GM21367 (cell line): ENCODE data around the gene CACNA1E.

Experiments used
- ATAC-seq: cut with Tn5 transposase; IDR thresholded peaks from one replicate; pipeline ENCODE4 v1.9.1; 2021; ENCODE audit not compliant: unreplicated experiment

CACNA1E gene

DNA sequence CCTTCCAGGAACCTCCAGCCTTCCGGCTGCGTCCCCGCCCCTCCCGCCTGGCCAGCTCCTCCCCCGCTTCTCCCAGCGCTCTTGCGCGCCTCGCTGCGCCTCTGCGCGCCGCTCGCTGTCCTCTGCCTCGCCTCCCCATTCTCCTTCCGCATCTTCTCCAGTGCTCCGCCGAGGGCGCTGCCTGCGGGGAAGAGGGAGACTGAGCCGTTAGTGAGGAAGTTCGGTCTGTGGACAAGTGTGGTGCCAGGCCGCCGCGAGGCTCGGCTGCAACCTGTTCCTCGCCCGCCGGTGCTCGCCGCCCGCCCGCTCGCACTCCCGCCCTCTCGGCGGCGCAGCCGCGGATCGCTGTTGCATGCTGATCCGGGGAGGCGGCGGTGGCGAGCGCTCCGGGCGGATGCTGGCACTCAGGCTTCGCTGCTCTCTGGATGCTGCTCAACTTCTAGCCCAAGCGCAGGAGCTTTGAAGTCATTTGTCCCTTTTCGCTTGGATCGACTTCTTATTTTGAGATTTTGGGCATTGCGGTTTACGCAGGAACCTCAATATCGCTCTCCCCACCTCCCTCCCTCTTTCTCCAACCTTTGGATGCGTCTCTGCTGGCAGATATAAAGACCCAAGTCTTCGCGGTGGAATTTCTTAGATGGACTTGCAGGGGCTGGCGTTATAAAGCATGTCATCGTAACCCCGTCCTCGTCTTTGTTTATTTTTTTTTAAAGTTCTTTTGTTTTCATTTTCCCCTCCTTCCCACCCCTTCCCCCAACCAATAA, 614 bp upstream of the CACNA1E start:
- no peak for ATAC-seq

DNA sequence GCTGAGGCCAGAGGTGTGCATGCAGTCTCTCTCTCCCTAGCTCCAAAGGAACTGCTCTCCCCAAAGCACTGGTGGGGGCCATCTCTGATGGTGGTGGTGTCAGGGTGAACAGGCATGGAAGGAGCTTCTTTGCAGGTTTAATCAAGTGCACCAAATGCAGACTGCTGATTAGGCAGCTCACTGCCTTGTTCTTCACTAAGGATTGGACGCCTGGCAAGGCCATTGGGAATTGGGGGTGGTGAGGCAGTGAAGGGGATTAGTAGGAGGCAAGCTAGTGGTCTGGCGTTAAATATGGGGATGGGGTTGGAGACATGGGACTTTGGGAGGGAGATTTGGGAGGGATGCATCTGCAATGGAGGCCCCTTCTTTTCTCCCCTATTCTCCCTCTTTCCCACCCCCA, 1.5 kb downstream of the CACNA1E start:
- ATAC-seq, result no peak

DNA sequence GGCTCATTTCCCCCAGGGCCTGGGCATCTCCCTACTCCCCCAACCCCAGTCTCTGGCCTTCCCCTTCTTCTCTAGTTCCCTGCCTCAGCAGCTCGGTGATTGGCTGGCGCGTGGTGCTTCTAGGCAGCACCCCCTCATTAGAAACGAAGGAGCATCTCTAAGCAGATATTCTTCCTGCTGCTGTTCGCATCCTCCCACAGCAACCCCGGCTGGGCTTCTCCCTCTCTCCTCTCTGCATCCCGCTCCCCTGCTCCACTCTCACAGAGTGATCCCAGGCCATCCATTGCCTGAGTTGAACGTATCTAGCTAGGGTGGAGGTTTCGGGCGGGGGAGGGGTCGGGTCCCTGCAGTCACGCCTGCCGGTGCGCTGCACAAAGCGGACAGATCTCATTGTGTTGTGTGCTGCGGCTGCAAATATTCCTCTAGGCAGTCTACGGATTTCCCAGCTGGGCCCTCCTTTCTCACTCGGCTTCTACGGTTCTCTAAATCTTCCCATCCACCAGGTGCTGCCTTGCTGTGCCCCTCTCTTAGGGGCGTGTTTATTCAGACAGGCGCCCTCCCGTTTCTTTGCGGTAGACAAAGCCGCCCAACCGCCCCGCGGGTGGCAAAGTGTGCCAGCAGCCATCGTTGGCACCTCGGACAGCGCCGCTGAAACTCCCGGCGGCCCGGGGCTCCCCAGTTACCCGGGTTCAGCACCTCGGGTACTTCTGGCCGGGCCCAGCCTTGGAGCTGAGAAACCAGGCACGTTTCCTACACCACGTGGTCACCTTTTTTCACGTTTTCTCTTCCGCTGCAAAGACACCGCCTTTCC, 2.2 kb downstream of the CACNA1E start:
- ATAC-seq, result peak; percentile 50

DNA sequence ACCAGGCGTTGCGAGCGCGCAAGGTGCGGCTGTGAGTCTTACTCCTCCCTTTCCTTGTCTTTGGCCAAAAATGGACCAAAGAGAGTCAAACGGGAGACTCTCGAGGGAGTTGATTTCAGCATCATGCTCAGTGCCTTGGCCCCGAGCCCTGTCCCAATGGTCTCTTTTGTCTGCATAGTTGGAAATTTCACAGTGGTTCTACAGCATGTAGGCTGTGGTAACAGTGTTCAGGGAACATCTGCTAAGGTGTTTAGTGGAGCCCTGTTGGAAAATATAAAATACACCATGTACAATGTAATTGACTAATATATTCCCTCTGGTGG, 2.7 kb downstream of the CACNA1E start:
- ATAC-seq, result no peak

DNA sequence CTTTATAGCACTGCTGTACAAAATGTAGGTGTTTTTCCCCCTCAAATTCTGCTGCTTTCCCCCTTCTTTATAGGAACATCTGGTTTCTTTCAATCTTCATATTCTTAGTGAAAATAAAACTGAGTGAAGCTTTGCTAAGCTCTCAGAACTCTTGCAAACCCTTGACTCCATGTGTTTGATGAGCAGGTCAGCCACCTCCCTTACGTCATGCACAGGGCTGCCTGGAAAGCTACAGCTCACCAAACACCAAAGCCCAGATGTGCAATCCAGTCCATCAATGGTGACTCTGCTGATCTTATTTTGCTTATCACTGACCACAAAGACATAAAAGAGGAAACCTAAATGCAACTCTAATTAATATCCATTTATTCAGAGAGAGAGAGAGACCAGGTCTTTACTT, 5.5 kb downstream of the CACNA1E start:
- no peak for ATAC-seq

DNA sequence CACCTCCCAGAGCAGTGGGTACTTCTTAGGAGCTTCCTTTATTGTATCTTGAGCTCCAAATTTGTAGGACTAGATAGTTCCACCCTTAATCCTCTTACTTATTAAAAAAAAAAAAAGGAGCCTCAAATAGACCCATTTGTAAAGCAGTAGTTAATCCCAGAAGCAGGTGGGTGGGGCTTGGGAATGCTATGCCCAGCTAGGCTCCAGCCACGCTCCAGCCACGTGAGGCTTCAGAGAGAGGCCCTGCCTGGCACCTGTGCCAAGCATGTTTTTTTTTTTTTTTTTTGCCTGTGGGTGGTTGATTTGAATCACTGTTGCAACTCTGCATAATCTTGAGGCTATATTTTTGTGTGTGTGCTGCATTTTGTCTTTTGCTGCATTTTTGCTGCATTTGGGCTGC, 7.0 kb downstream of the CACNA1E start:
- ATAC-seq, result no peak

DNA sequence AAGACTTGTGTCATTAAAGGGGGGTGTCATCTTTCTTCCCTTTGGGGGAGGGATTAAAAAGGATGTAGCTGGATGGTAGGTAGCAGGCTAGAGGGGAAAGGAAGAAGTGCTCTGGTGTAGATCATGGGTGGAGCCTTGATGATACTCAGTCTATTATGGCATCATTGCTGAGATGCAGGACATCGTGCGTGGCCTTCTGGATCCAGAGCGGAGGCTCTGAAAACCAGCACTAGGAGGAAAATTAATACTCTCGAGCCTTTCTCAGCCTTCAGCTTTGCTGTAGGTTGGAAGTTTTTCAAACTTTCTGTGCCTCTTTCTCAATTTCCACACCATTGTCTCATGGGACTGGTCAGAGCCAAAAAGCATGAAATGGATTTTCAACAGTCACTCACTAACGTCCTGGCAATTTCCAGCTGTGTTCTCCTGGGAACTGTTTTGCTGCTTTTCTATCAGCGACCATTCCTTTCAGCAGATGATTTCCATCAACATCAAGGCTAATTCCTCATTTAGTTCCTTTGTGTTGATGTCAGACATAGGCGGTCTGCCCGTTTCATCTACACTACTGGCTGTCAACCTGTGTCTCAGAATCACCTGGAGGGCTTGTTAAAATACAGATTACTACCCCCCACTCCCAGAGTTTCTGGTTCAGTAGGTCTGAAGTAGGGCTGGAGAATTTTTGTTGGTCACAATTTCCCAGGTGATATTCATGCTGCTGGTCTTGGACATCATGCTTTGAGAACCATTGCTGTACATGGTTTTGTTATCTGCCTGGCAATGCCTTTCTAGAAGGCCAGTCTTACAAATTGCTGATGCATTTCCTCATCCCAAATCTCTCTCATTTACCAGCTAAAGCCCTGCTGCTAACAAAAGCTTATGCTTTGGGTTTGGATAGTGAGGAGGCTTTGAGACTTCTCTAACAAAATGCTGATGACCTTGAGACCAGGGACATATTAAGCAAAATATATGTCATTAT, 7.7 kb downstream of the CACNA1E start:
- ATAC-seq, result no peak

DNA sequence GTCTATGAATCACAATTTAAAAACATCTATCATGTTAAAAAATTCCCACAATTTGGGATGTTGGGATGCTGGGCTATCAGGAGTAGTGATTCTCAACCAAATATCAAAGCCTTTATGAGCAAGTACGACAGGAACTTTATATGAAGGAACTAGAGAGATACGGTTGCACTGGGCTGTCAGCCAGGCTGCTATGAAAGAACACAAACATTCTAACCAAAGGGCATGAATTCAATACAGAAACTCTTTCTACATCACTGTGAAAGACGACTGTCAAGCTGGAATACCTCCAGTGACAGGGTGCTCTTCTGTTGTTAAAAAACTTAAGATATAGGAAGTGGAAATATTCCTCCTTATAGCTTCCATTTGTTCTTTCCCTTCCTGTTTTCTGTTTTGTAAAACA, 9.8 kb downstream of the CACNA1E start:
- ATAC-seq, result no peak

DNA sequence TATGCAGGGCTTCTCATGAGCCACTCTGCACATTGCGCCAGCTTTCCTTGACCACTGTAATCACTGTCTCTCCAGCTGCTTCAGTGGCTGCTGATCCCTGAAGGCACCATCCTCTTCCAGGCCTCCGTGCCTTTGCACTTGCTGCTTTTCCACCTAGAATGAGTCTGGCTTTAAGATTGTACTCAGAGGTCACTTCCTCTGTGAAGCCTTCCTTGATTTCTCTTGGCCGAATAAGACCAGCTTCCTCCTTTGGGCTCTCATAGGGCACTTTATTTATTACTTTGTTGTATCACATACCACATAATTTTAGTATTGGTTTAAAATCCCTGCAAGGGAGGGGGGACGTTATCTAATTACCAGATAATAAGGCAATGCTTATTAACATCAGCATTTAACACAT, 10.6 kb downstream of the CACNA1E start:
- no peak for ATAC-seq

DNA sequence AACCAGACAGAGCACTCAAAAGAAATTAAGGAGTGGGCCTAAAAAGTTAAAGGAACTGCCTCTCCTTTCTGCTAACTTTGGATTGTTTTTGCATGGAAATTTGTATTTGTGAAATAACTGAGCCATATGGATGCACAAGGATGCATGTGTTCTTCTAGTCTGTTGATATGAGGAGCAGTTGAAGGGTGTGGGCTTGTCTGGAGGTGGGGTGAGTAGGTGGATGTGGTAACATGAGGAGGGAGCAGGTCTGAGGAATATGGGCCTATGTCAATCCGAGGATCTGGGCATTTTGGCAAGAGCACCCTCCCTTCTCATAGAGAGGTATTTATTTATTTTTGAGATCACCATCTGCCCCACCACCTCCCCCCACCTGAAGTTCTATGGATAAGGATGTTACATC, 13.4 kb downstream of the CACNA1E start:
- ATAC-seq, result no peak

DNA sequence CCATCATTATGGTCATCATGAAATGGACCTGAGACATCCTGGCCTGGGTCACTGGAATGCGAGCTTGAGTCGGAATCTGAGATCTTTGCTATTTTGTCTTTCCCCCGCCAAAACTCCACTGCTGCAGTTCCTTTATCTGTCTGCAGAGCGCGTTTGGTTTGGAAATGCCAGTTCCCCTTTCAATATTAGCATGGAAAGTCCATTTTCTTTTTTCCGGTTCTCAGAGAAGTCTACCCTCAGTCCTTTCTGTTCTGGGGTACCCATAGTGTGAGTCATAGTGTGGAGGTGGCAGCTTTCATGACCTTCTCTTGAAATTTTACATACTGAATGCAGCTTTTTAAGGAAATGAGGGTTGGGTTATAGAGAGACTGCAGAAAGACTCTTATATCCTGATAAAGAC, 14.6 kb downstream of the CACNA1E start:
- no peak for ATAC-seq

DNA sequence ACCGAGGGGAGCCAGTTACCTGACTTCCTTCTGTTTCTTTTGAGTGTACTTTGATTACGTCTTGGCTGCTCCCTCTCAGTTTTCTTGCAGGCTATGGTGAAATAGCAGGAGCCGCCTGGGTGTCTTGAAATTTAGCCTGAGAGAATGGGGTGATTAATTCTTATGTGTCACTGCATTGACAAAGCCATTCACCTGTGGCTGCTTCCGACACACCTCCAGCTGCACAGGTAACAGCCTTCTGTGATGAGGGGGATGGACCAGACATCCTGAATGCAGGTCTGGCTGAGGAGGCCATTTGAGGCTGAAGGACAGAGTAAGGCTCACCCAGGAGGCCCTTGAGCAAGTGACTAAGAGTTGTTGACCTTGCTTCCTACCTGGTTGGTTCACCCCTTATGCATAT, 16.5 kb downstream of the CACNA1E start:
- ATAC-seq, result no peak

DNA sequence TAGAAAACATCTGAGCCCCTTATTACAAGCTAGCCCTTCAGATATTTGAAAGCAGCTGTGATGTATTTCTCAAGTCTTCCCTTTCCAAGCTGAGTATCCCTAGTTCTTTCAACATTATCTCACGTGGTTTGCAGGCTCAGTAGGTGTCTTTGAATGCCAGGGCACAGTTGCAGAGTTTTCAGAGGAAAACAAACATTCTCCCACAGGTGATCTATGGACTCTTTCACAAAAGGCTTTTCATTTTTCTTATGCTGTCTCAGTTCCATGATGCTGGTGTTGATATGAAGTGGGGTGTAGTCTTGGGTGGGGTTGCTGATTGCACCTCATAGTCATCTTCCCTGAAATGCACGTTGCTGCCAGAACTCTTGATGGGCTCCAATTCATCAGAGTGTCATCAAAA, 17.3 kb downstream of the CACNA1E start:
- ATAC-seq, result no peak

DNA sequence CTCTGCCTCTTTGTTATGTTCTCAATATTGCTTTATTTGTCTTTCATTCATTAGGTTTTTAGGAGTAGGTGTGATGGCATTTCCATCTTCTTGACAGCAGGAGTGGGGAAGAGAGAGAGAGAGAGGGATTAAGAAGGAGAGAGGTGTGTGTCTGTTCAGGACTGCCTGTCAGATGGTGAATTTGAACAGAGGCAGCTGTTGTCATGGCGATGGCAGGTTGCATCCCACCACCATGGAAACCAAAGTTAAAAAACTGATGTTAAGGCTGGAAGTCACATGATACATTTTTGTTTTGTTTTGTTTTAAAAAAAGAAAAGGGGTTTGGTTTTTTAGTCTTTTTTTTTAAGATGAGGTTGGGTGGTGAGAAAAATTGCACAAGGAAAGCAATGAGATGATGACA, 18.3 kb downstream of the CACNA1E start:
- no peak for ATAC-seq

DNA sequence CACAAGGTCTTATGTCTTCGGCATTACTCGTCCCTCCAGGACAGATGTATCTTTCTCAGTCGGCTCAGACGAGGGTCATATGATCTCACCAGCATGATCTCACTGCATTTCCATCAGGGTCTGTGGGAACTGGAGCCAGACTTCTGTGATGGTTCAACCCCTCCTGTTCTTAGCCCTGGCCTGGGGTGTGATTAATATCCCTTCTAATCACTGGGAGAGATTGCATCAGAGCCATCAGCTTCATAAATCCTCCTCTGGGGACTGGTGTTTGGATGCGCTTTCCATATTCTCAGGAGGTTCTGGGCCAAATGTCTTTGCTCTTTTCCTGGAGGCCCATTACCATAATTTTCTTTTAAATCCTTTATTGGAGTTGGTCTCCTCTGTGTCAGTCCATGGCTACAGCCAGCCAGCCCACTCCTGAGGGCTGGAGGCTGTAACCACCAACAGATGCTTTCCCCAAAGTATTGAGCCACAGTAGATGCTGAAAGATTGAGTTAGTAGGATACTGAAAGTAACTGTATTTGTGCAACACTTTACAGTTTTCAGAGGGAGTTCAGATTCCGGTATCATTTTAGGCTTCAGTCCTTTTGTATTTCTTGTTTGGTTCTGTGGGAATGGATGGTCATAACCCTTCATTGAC, 20.0 kb downstream of the CACNA1E start:
- ATAC-seq, result no peak

DNA sequence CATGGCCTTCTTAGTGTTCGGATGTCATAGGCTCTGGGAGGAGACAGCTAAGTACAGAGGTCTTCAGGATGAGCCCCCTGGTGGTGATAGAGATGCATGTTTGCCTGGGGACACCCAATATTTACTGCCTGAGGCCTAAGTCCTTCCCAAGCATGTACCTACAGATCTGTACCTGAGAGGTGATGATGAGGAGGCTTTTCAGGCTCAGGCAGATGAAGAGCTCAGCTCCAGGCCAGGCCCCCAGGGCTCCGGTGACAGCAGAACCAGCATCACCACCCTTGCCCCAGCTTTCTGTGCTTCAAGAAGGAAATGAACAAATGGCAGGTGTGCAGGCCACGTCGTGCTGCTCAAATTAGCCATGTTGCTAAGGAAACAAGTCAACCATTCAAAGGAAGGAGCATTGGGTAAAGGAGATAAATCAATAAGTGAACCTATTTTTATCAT, 21.1 kb downstream of the CACNA1E start:
- peak; percentile 55 for ATAC-seq

DNA sequence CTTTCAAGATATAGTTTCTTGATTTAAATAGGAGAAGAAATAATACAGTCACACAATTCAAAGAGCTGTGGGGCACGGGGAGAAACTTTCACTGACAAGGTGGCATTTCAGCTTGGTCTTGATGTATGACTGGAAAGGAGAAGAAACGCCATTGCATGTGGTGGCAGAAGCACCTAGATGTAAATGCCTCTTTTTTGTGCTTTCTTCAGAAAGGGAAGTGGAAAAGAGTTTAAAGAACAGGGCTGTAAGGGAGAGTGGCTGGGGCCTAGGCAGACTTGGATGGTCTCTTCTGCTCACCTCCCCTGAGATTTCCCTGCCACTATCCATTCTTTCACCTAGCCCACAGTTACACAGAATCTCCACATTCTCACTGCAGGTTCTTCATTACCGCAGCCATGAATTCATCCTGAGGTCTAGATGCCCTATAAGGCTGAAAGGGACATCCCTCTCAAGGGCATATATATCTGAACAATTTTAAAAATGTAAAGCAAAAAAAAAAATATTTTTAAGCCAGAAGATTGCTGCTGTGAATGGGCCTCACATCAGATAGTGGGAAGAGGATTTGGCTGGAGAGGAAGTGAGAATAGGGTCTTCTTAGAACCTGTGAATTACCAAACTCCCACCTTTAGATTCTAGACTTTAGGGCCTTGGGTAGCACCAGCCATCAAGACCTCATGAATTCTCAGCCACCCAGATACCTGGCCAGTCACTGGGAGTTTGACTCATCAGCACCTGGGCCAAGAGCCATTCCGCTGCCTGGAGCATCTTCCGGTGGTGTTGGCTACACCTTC, 23.4 kb downstream of the CACNA1E start:
- ATAC-seq, result no peak

DNA sequence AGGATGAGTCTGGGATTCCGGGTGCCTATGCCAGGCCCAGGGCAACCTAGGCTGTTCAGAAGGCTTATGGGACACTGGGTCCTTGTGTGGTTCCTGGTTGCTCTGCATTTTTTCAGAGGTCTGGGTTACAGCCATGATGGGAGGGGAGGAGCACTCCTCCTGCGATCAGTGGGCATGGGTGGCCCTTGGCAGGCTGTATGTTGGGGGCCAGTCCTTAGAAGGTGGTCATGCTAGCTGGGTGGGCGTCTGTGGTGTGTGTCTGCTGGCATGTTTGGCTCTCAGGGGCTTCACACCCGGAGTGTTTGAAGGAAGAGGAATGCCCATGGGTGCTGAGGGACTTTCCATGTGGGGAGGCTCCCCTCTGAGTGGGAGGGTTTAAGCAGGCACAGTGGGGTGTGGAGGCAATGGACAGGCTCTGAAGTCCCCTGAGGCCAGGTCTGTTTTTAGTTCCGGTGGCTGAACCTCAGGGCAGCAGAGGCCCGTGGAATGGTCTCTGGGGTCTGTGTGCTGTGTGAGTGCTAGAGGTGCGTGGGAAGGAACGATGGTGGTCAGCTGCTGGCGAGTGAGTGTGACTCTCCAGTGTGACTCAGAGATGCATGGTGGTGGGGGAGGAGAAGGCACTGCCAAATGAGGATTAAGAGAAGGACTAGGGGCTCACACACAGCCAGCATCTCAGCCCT, 25.3 kb downstream of the CACNA1E start:
- no peak for ATAC-seq

DNA sequence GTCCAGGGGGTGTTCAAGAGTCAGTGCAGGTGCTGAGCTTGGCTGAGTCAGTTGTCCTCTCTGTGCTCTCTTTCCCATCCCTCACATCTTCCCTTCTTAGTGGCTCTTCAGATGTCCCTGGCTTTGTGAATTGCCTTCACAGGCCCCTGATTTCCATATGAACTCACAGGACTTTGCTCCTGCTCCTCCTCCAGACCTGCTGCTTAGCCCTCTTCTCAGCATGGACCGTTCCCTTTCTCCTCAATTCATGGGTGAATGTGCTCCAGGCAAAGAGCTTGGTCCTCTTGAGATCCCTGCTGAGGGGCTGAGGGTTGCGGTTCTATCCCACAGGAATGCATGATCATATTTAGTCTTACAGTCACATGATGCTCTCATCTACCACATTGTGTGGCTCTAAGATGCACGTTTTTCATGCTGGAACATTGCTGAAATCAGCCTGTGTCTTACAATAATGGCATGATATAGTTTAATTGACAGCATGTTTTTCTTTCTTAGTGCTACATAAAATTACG, 30.5 kb downstream of the CACNA1E start:
- ATAC-seq, result no peak
